RWPE1 (cell line): Measurements from ENCODE around the gene SLC44A5.

Source experiments
- CTCF ChIA-PET: fragments of 350-600 bp; sonication (Branson Sonifier 250); formaldehyde crosslinking; extraction: SDS; loops from one replicate; lab custom pipeline; 2021; lab: Yijun Ruan, JAX
- POLR2A ChIA-PET: fragments of 400-600 bp; formaldehyde crosslinking; extraction: SDS; loops from one replicate; lab custom pipeline; 2020; ENCODE audit warnings: antibody characterized with exemption; ENCODE audit not compliant: low non-redundant PET; lab: Yijun Ruan, JAX
- DNase-seq: peaks from one replicate; pipeline ENCODE4 v3.0.0; 2012; ENCODE audit warnings: low spot score
- H3K27ac ChIP-seq: fragments of 450-650 bp; 2 replicates; pipeline ENCODE4 v1.5.1; 2017
- TF ChIP-seq, protein P1 (sequence below): fragments of 450-650 bp; conservative IDR thresholded peaks from 2 replicates; pipeline ENCODE4 v1.5.1; 2017; ENCODE audit warnings: low read depth, mild to moderate bottlenecking

SLC44A5 gene

DNA sequence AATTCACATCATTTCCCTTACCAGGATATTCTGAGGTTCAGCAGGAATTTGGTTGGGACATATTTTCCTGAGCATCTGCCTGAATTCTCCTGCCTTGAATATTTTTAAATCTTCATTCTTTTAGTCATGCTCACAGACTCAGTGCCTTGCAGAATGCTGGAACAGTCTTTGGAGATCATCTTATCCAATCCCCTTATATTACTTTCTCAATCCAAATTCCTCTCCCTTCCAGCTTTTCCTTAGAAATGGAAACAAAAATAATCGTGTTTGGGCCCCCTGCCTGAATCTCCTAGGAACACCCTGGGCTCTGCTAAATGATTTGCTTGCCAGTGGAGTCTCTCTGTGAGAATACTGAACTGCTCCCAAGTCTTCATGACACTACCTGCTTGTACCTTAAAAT is 438.4 kb downstream of the SLC44A5 start:
- ChIA-PET CTCF (interaction anchor here (0.8 kb wide), 1 partner anchor 10 kb away, joined by 5 read pairs; no protein-coding TSS in a partner anchor), POLR2A (no interaction called here)
- no peak overlapping the region for H3K27ac ChIP-seq
- no peak for DNase-seq
- TF ChIP-seq, protein P1, sequence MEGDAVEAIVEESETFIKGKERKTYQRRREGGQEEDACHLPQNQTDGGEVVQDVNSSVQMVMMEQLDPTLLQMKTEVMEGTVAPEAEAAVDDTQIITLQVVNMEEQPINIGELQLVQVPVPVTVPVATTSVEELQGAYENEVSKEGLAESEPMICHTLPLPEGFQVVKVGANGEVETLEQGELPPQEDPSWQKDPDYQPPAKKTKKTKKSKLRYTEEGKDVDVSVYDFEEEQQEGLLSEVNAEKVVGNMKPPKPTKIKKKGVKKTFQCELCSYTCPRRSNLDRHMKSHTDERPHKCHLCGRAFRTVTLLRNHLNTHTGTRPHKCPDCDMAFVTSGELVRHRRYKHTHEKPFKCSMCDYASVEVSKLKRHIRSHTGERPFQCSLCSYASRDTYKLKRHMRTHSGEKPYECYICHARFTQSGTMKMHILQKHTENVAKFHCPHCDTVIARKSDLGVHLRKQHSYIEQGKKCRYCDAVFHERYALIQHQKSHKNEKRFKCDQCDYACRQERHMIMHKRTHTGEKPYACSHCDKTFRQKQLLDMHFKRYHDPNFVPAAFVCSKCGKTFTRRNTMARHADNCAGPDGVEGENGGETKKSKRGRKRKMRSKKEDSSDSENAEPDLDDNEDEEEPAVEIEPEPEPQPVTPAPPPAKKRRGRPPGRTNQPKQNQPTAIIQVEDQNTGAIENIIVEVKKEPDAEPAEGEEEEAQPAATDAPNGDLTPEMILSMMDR = no peak

DNA sequence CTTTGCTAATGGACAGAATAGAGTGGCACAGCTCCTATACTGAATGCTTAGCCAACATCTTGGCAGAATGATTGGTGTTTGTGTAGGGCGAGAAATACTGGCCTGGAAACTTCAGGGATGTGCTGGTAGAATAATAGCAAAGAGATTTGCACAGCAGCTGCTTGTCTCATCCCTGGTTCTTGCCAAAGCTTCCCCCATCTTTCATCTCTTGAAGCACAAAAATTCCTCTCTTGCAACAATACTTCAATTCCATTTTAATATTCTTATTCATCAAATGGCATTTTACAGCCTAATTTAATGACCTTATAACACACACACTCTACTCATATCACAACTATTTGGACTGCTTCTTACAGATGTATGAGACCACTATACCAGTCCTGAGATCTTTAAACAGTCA is 439.0 kb downstream of the SLC44A5 start:
- DNase-seq = no peak
- ChIA-PET POLR2A (no interaction called here), CTCF (interaction anchor here (0.8 kb wide), 1 partner anchor 9 kb away, joined by 5 read pairs; no protein-coding TSS in a partner anchor)
- TF ChIP-seq, protein P1 = no peak
- H3K27ac ChIP-seq = no peak overlapping the region

DNA sequence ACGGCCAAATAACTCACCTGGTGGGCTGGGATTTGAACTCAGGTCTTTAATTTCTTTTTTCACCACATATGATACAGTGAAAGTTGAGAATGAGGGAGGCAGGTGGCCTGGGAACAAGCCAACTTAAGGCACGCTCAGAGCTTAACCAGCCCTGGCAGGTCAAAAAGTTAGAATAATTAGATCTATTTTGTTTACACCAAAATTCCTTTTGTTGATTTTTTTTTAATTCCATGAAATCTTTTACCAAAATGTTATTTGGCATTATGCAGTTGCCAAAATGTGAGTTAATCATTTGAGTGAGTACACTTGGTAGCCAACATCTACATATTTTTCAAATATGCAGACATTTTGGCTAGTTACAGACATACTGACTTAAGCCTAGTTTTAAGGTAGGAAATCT is 439.9 kb downstream of the SLC44A5 start:
- TF ChIP-seq, protein P1 = no peak
- H3K27ac ChIP-seq = no peak overlapping the region
- ChIA-PET CTCF (interaction anchor here (1.0 kb wide), 1 partner anchor 105 kb away, joined by 3 read pairs; no protein-coding TSS in a partner anchor), POLR2A (no interaction called here)
- no peak for DNase-seq

DNA sequence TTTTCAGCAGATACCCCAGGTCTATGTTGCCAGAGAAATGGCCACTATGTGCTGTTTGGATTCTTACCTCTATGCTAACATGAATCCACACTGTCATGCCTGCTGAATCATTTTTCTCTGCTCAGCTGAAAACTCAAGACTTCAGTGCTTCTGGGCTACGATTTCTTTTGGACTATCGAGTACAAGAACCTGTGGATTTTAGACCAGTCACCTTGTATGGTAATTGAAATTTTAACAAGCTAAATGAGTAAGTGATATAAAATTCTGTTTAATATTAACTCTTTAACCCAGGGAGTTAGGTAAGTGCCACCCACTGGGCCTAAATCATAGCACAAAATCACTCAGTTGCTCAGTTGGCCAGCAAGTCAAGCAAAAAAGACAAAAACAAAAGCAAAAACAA is 440.9 kb downstream of the SLC44A5 start:
- ChIA-PET POLR2A (no interaction called here), CTCF (interaction anchor here (1.0 kb wide), 1 partner anchor 104 kb away, joined by 3 read pairs; no protein-coding TSS in a partner anchor)
- TF ChIP-seq, protein P1 = no peak
- no peak overlapping the region for H3K27ac ChIP-seq
- DNase-seq = no peak

DNA sequence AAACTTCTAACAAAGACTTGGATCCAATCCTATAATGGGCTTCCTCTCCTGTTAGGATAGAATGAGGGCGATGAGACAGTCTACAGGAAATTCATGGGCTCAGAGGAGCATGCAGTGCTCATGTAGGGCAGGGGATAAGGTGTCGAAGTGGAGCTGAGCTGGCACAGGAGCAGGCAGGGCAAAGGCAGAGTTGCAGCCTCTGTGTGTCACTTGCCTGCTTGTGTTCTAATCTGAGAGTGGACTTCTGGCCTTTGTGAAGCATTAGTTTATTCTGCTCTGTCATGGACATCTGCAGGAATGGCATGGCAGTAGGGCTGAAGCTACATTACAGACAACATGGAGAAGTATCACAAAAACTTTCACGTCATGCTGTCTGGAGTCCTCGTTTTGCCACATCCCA is 444.1 kb downstream of the SLC44A5 start:
- H3K27ac ChIP-seq = no peak overlapping the region
- no peak for DNase-seq
- CTCF ChIA-PET = interaction anchor here (0.6 kb wide), 1 partner anchor 52 kb away, joined by 3 read pairs; no protein-coding TSS in a partner anchor
- POLR2A ChIA-PET = no interaction called here
- TF ChIP-seq, protein P1 = no peak

DNA sequence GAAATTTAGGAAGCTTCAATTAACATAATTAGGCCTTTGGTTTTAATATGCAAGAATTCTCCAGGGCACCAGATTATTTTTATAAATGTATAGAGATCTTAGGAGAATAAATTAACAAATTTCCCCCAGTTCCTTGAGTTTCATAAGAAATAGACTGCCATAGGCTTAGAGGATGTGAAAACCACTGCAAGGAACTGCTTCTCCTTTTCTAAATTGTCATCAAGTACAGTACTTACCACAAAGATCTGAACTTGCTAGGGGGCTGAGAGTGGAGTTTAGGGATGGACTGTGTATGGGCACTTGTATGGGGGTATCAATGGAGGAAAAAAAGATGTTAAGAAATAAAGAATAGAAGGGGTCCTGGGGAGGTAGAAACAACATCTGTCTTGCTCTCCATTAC is 445.6 kb downstream of the SLC44A5 start:
- TF ChIP-seq, protein P1 = no peak
- POLR2A ChIA-PET = no interaction called here
- CTCF ChIA-PET = interaction anchor here (0.6 kb wide), 1 partner anchor 662 kb away, joined by 4 read pairs; no protein-coding TSS in a partner anchor
- no peak overlapping the region for H3K27ac ChIP-seq
- no peak for DNase-seq
